IMR-90 (cell line): Measurements from ENCODE around the gene LMX1A. TPM values are rescaled to one million over a fixed set of nuclear protein-coding genes. Genes with fewer than 3 reads are reported as not detected.

Experiments
- ATAC-seq: fragments of 200-7000 bp; cut with Tn5 transposase; 2 replicates; pipeline ENCODE4 v1.9.1; 2020; ENCODE audit warnings: low read depth, mild to moderate bottlenecking, moderate library complexity
- BruUV-seq: library from RNA; stranded (reverse); fragments of 400-500 nt; replicated peaks from 2 replicates; lab custom pipeline; 2021; lab: Mats Ljungman, UMichigan
- CTCF ChIA-PET: fragments of 300-600 bp; formaldehyde crosslinking; extraction: SDS; loops from one replicate; lab custom pipeline; 2021; ENCODE audit warnings: antibody characterized with exemption; lab: Yijun Ruan, JAX
- POLR2A ChIA-PET: fragments of 300-600 bp; sonication (Branson Sonifier 250); formaldehyde crosslinking; loops from one replicate; lab custom pipeline; 2022; ENCODE audit warnings: antibody characterized with exemption; ENCODE audit not compliant: unreplicated experiment; lab: Charles Lee
- DNase-seq: peaks from one replicate; pipeline ENCODE4 v3.0.0; 2013
- H2AFZ ChIP-seq: replicated peaks from 2 replicates; pipeline ENCODE3; 2013; ENCODE audit warnings: low read length, mild to moderate bottlenecking; ENCODE audit not compliant: poor library complexity
- H2AK5ac ChIP-seq: 2 replicates; pipeline ENCODE4 v1.6.1; 2013; ENCODE audit warnings: low read depth, low read length, inconsistent platforms
- H2AK9ac ChIP-seq: replicated peaks from 2 replicates; pipeline ENCODE3; 2013; ENCODE audit warnings: mild to moderate bottlenecking, low read depth, low read length, moderate library complexity; ENCODE audit not compliant: poor library complexity
- H2BK120ac ChIP-seq: 2 replicates; pipeline ENCODE4 v1.6.1; 2013; ENCODE audit warnings: low read depth, low read length, inconsistent platforms
- H2BK15ac ChIP-seq: 3 replicates; pipeline ENCODE4 v1.6.1; 2013; ENCODE audit warnings: low read depth, low read length, inconsistent platforms
- H2BK20ac ChIP-seq: 2 replicates; pipeline ENCODE4 v1.6.1; 2013; ENCODE audit warnings: low read depth, mild to moderate bottlenecking, inconsistent platforms, low read length, moderate library complexity
- H2BK5ac ChIP-seq: 2 replicates; pipeline ENCODE4 v1.6.1; 2013; ENCODE audit warnings: mild to moderate bottlenecking, low read depth, low read length, inconsistent platforms; ENCODE audit not compliant: poor library complexity, severe bottlenecking
- H3K14ac ChIP-seq: replicated peaks from 2 replicates; pipeline ENCODE4 v1.6.1; 2013; ENCODE audit warnings: low read depth, low read length, inconsistent platforms
- H3K18ac ChIP-seq: 2 replicates; pipeline ENCODE4 v1.6.1; 2013; ENCODE audit warnings: low read depth, low read length, control low read depth
- H3K23ac ChIP-seq: 2 replicates; pipeline ENCODE4 v1.6.1; 2013; ENCODE audit warnings: low read depth, low read length, inconsistent platforms
- H3K27ac ChIP-seq: 2 replicates; pipeline ENCODE4 v1.5.1; 2013; ENCODE audit warnings: mild to moderate bottlenecking, control low read depth, low read length; ENCODE audit not compliant: insufficient read depth
- H3K27me3 ChIP-seq: 2 replicates; pipeline ENCODE4 v1.6.1; 2013; ENCODE audit warnings: low read length; ENCODE audit not compliant: control insufficient read depth, insufficient read depth
- H3K36me3 ChIP-seq: 2 replicates; pipeline ENCODE4 v1.6.1; 2013; ENCODE audit warnings: low read length, mixed read lengths; ENCODE audit not compliant: control insufficient read depth, insufficient read depth
- H3K4ac ChIP-seq: 2 replicates; pipeline ENCODE4 v1.6.1; 2013; ENCODE audit warnings: low read depth, low read length, inconsistent platforms
- H3K4me1 ChIP-seq: 2 replicates; pipeline ENCODE4 v1.6.1; 2013; ENCODE audit warnings: low read length, mixed read lengths; ENCODE audit not compliant: control insufficient read depth, insufficient read depth
- H3K4me2 ChIP-seq: 2 replicates; pipeline ENCODE4 v1.6.1; 2013; ENCODE audit warnings: low read depth, mild to moderate bottlenecking, control low read depth, low read length, moderate library complexity
- H3K4me3 ChIP-seq: 2 replicates; pipeline ENCODE4 v1.5.1; 2013; ENCODE audit warnings: low read depth, mild to moderate bottlenecking, control low read depth, low read length, moderate library complexity; ENCODE audit not compliant: insufficient read depth
- H3K56ac ChIP-seq: 2 replicates; pipeline ENCODE4 v1.6.1; 2013; ENCODE audit warnings: low read length, inconsistent platforms; ENCODE audit not compliant: insufficient read depth; ENCODE audit errors: extremely low read depth
- H3K79me1 ChIP-seq, 2 experiments: 2 replicates each; pipeline ENCODE4 v1.6.1; 2013; ENCODE audit warnings: low read length in 2 of 2, inconsistent platforms in 1 of 2, low read depth in 1 of 2
- H3K9ac ChIP-seq: 2 replicates; pipeline ENCODE4 v1.6.1; 2013; ENCODE audit warnings: low read depth, low read length, control low read depth
- H3K9me1 ChIP-seq: 2 replicates; pipeline ENCODE4 v1.6.1; 2013; ENCODE audit warnings: low read length, inconsistent platforms; ENCODE audit not compliant: insufficient read depth
- H3K9me3 ChIP-seq: 2 replicates; pipeline ENCODE4 v1.6.1; 2013; ENCODE audit warnings: low read length; ENCODE audit not compliant: control insufficient read depth, insufficient read depth
- H4K20me1 ChIP-seq: 2 replicates; pipeline ENCODE4 v1.6.1; 2013; ENCODE audit warnings: low read length, inconsistent platforms; ENCODE audit not compliant: insufficient read depth
- H4K5ac ChIP-seq: 2 replicates; pipeline ENCODE4 v1.6.1; 2013; ENCODE audit warnings: mild to moderate bottlenecking, low read depth, low read length, control low read depth
- H4K8ac ChIP-seq, 2 experiments: 2 replicates each; pipeline ENCODE4 v1.6.1; 2013; ENCODE audit warnings: low read depth in 2 of 2, low read length in 2 of 2, control low read depth in 1 of 2, inconsistent platforms in 1 of 2
- H4K91ac ChIP-seq: 2 replicates; pipeline ENCODE4 v1.6.1; 2013; ENCODE audit warnings: low read depth, low read length, inconsistent platforms; ENCODE audit not compliant: insufficient read depth
- BHLHE40 ChIP-seq: fragments of 150-350 bp; IDR thresholded peaks from 2 replicates; pipeline ENCODE4 v1.6.1; 2016; ENCODE audit warnings: mild to moderate bottlenecking, low read depth, low read length
- CEBPB ChIP-seq: IDR thresholded peaks from 2 replicates; pipeline ENCODE4 v1.6.1; 2012; ENCODE audit warnings: low read depth, low read length, improper control_type of control experiment
- CHD1 ChIP-seq: IDR thresholded peaks from 2 replicates; pipeline ENCODE4 v1.6.1; 2012; ENCODE audit warnings: low read depth, low read length, improper control_type of control experiment
- CTCF ChIP-seq: conservative IDR thresholded peaks from 2 replicates; pipeline ENCODE4 v1.5.1; 2012; ENCODE audit warnings: mild to moderate bottlenecking, low read depth, low read length, improper control_type of control experiment
- ELK1 ChIP-seq: fragments of 150-350 bp; IDR thresholded peaks from 2 replicates; pipeline ENCODE4 v1.6.1; 2016; ENCODE audit warnings: low read depth, mild to moderate bottlenecking, low read length, moderate library complexity, borderline replicate concordance
- FOS ChIP-seq: fragments of 150-350 bp; IDR thresholded peaks from 2 replicates; pipeline ENCODE4 v1.6.1; 2016; ENCODE audit warnings: low read depth, low read length
- MAFK ChIP-seq: IDR thresholded peaks from 2 replicates; pipeline ENCODE4 v1.6.1; 2012; ENCODE audit warnings: low read depth, low read length, improper control_type of control experiment
- MAZ ChIP-seq: IDR thresholded peaks from 2 replicates; pipeline ENCODE4 v1.6.1; 2012; ENCODE audit warnings: low read depth, mild to moderate bottlenecking, low read length, improper control_type of control experiment, moderate library complexity, borderline replicate concordance
- MXI1 ChIP-seq: IDR thresholded peaks from 2 replicates; pipeline ENCODE4 v1.6.1; 2012; ENCODE audit warnings: low read depth, mild to moderate bottlenecking, low read length, moderate library complexity, borderline replicate concordance
- NFE2L2 ChIP-seq: fragments of 150-350 bp; IDR thresholded peaks from 2 replicates; pipeline ENCODE4 v1.6.1; 2016; ENCODE audit warnings: low read depth, mild to moderate bottlenecking, low read length
- POLR2A ChIP-seq: IDR thresholded peaks from 2 replicates; pipeline ENCODE4 v1.6.1; 2012; ENCODE audit warnings: mild to moderate bottlenecking, low read depth, low read length
- RAD21 ChIP-seq: IDR thresholded peaks from 2 replicates; pipeline ENCODE4 v1.6.1; 2012; ENCODE audit warnings: low read length, improper control_type of control experiment
- RCOR1 ChIP-seq: IDR thresholded peaks from 2 replicates; pipeline ENCODE4 v1.6.1; 2012; ENCODE audit warnings: mild to moderate bottlenecking, low read length, improper control_type of control experiment; ENCODE audit not compliant: insufficient replicate concordance
- RFX5 ChIP-seq: IDR thresholded peaks from 2 replicates; pipeline ENCODE4 v1.8.0; 2012; ENCODE audit warnings: low read depth, mild to moderate bottlenecking, low read length, moderate library complexity
- SMC3 ChIP-seq: fragments of 150-350 bp; IDR thresholded peaks from 2 replicates; pipeline ENCODE4 v1.6.1; 2016; ENCODE audit warnings: low read depth, mild to moderate bottlenecking, antibody characterized with exemption, low read length, moderate library complexity
- USF2 ChIP-seq: fragments of 150-350 bp; IDR thresholded peaks from 2 replicates; pipeline ENCODE4 v1.6.1; 2017; ENCODE audit warnings: mild to moderate bottlenecking, antibody characterized with exemption, low read length, low read depth
- dilution Hi-C: fragments of 300-500 bp; cut with HindIII; formaldehyde crosslinking; loops from one replicate; pipeline ENCODE4 v1.14.3; 2018; ENCODE audit warnings: low sequenced_read_pairs; ENCODE audit not compliant: unreplicated experiment
- in situ Hi-C: fragments of 300-500 bp; cut with MboI; formaldehyde crosslinking; loops from 3 replicates; pipeline ENCODE4 v1.14.3; 2019; ENCODE audit warnings: low sequenced_read_pairs, inconsistent platforms, mixed read lengths
- intact Hi-C: fragments of 100-400 bp; cut with micrococcal nuclease; formaldehyde crosslinking; loops from 2 replicates; pipeline ENCODE4 v1.10.0; 2022
- polyA plus RNA-seq, 3 experiments: library from polyadenylated mRNA; depleted of rRNA; stranded (reverse); fragments of >200 nt; gene quantifications; 2 replicates each; pipeline ENCODE4 v1.2.3, GENCODE V29; 2012; ENCODE audit warnings: low replicate concordance in 1 of 3
- total RNA-seq: library from RNA; depleted of rRNA; stranded (reverse); fragments of >200 nt; gene quantifications from 2 replicates; pipeline ENCODE4 v1.2.3, GENCODE V29; 2012

Gene LMX1A
- total and polyA plus RNA-seq, 2 of the 4 experiments (the other 2 are of a cell fraction), result not detected

- intact Hi-C loops, result no loop called here
- H3K9me3 ChIP-seq, result no peaks in the 10 kb centered on the region
- no peak overlapping the region for H4K8ac ChIP-seq
- in situ Hi-C loops, result loop anchor here (25.0 kb wide), 1 partner anchor 542 kb away; no protein-coding TSS in a partner anchor
- no peak overlapping the region for H3K4me2 ChIP-seq
- H3K79me1 ChIP-seq, result no peaks in the 10 kb centered on the region
- H4K91ac ChIP-seq, result no peak overlapping the region
- H3K9me1 ChIP-seq, result no peaks in the 10 kb centered on the region
- no peak overlapping the region for H3K9ac ChIP-seq
- H3K56ac ChIP-seq, result no peak overlapping the region
- H3K27me3 ChIP-seq, result peaks cover 12% of the 10 kb centered on the region
- ChIA-PET CTCF (interaction anchor here (1.3 kb wide), 1 partner anchor 197 kb away, joined by 4 read pairs; no protein-coding TSS in a partner anchor), POLR2A (no interaction called here)
- H2BK120ac ChIP-seq, result no peak overlapping the region
- no peak overlapping the region for H3K23ac ChIP-seq
- no peak overlapping the region for H2BK15ac ChIP-seq
- ATAC-seq (no peak), DNase-seq (no peak)
- no peak overlapping the region for H3K27ac ChIP-seq
- H4K20me1 ChIP-seq, result no peaks in the 10 kb centered on the region
- dilution Hi-C loops, result loop anchor here (25.0 kb wide), 1 partner anchor 192 kb away; no protein-coding TSS in a partner anchor
- no peak overlapping the region for H3K18ac ChIP-seq
- no peak overlapping the region for H2BK5ac ChIP-seq
- H2AK9ac ChIP-seq, result no peak overlapping the region
- BruUV-seq, result no TSS peak
- no peaks in the 10 kb centered on the region for H3K4me1 ChIP-seq
- H3K14ac ChIP-seq, result no peak overlapping the region
- H3K36me3 ChIP-seq, result no peaks in the 10 kb centered on the region
- no peak overlapping the region for H2AK5ac ChIP-seq
- no peak overlapping the region for H3K4me3 ChIP-seq
- no peak overlapping the region for H4K5ac ChIP-seq
- no peak overlapping the region for H2AFZ ChIP-seq
- TF ChIP-seq NFE2L2 (no peak), ELK1 (no peak), CTCF (no peak), RCOR1 (no peak), RAD21 (no peak), SMC3 (no peak), MAFK (no peak), USF2 (no peak), BHLHE40 (no peak), MAZ (no peak), POLR2A (no peak), CHD1 (no peak), FOS (no peak), CEBPB (no peak), MXI1 (no peak), RFX5 (no peak)
- H3K4ac ChIP-seq, result no peak overlapping the region
- H2BK20ac ChIP-seq, result no peak overlapping the region
These were observed 39.0 kb upstream of the LMX1A start for GRCh38 chr1:165395478-165395877.
